ENCODE data around the gene ANKRD23. TPM values are rescaled to one million over a fixed set of nuclear protein-coding genes. Genes with fewer than 3 reads are reported as not detected.

The ANKRD23 gene
- total and polyA plus RNA-seq, 2 of the 8 experiments (the other 6 are each of a cell fraction or from before 2014, with no cell fraction given) = 3.4 to 3.5 TPM

DNA sequence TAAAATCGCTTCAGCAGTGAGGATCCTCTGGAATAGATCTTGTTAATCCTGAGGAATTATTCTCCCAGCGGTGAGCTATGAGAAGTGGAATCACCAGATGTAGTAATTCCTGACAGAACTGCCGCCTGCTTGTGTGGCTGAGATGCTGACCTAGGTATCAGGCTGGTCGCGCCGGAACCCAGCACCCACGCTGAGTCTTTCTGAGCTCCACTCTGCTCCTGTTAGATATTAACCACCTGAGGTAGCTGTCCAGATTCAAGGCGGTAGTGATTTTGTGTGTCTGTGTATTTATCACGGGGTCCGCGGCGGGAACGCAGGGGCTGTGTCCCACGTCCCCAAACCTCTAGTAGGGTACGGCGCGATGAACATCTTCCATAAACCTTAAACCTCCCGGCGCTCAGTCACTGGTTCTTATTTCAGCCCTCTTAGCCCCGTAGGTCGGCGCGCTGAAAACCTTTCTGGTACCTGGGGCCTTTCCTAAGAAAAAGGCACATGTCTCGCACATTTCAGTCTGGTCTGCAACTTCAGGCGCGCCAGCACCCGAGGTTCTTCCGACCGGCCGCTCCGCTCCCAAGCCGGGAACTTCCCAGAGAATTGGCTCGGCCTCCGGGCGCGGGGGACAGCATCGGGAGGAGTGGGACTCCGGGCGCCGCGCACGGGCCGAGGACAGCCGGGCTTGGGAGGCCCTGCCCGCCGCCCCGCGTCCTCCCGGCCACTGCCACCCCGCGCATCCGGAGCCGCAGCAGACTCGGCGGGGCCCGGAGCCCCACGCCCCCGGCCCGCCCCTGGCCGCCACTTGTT lies 28.3 kb downstream of the ANKRD23 start:
- Histone ChIP-seq H2AK5ac (ENCODE audit: low read depth, low read length) (no peak overlapping the region), H4K5ac (ENCODE audit: insufficient read length, low read depth, low read length) (no peak overlapping the region), H3K27me3 (replicated peaks in 1 of 4; ENCODE audit: control insufficient read depth in 3 of 4, extremely low read depth in 1 of 4, insufficient read depth in 3 of 4, low read length in 3 of 4) (no peaks in the 10 kb centered on the region; a peak in 1 of 7 replicates), H4K8ac (ENCODE audit: extremely low read depth, insufficient read depth, low read length) (peak overlapping the region; percentile 31; the same call in 1 of the 2 replicates), H3K23ac (ENCODE audit: insufficient read length) (no peak overlapping the region), H3K4me3 (ENCODE audit: extremely low read depth in 1 of 4, insufficient read depth in 2 of 4, low read depth in 3 of 4, low read length in 4 of 4) (peak overlapping the region; percentile 65 to 89 (median 71)), H2AFZ (ENCODE audit: low read length) (peak overlapping the region; percentile 60), H3K56ac (replicated peaks; ENCODE audit: insufficient read length, low read depth, low read length) (peak overlapping the region; percentile 10), H3K36me3 (ENCODE audit: control insufficient read depth in 2 of 4, insufficient read depth in 4 of 4, low read length in 3 of 4) (peaks cover 0 to 10% (median 0%) of the 10 kb centered on the region in 4 experiments; a peak in 2 of 8 replicates), H2BK12ac (ENCODE audit: low read depth, low read length) (no peak overlapping the region), H3K4ac (replicated peaks; ENCODE audit: insufficient read length, low read depth, low read length) (no peak overlapping the region), H3K14ac (ENCODE audit: insufficient read length) (no peak overlapping the region), H3K9ac (replicated peaks in 1 of 4; ENCODE audit: extremely low read depth in 1 of 4, low read depth in 3 of 4, low read length in 3 of 4) (peak overlapping the region in 1 of 4 experiments; percentile 22; a peak in 1 of 7 replicates), H4K91ac (replicated peaks; ENCODE audit: insufficient read length, low read length) (no peak overlapping the region), H3K27ac (ENCODE audit: low read depth, low read length) (no peak overlapping the region), H2BK15ac (ENCODE audit: low read length) (no peak overlapping the region), H3K18ac (ENCODE audit: extremely low read depth, low read length) (no peak overlapping the region; the same call in 1 of the 2 replicates), H2BK20ac (ENCODE audit: low read length) (no peak overlapping the region), H3K79me2 (ENCODE audit: control insufficient read depth in 1 of 2, insufficient read depth in 2 of 2, low read length in 2 of 2) (peaks cover 3 to 35% of the 10 kb centered on the region in 2 experiments; a peak in 3 of 4 replicates), H3K4me2 (ENCODE audit: insufficient read depth in 1 of 2, low read depth in 2 of 2, low read length in 2 of 2) (peak overlapping the region; percentile 92 to 98), H3K4me1 (replicated peaks in 1 of 4; ENCODE audit: control insufficient read depth in 3 of 4, insufficient read depth in 4 of 4, low read length in 3 of 4) (peaks cover 0 to 20% (median 16%) of the 10 kb centered on the region in 4 experiments; a peak in 6 of 7 replicates), H3K23me2 (ENCODE audit: low read depth, low read length) (peaks cover 17% of the 10 kb centered on the region), H3K9me3 (ENCODE audit: insufficient read depth in 2 of 2, low read depth in 1 of 2, low read length in 1 of 2) (no peaks in the 10 kb centered on the region), H3K79me1 (ENCODE audit: low read depth, low read length) (peaks cover 28% of the 10 kb centered on the region), H2BK120ac (replicated peaks; ENCODE audit: low read depth, low read length) (no peak overlapping the region), H2BK5ac (ENCODE audit: low read depth, low read length) (no peak overlapping the region), H4K20me1 (replicated peaks in 1 of 2; ENCODE audit: control insufficient read depth in 1 of 2, insufficient read depth in 2 of 2, low read length in 2 of 2) (peaks cover 13 to 23% of the 10 kb centered on the region in 2 experiments)
- ChIA-PET CTCF (ENCODE audit: partially characterized antibody) (interaction anchor here (0.5 to 5.3 kb wide), 7 partner anchors 11 to 159 kb away, joined by 3 to 30 read pairs (median 4); partner anchors contain the start of gene CNNM4), POLR2A (ENCODE audit: partially characterized antibody) (interaction anchor here (0.8 to 1.7 kb wide), 8 partner anchors 8 to 58 kb away, joined by 3 to 11 read pairs (median 4); partner anchors contain the start of genes ANKRD39 and CNNM4)
- FAIRE-seq (no peak), DNase-seq (ENCODE audit: low read depth in 1 of 2, low spot score in 2 of 2) (no peak)
- 5% methylated on average over 32 of the region's 60 CpGs; no CpG with 5 or more reads in 1 of the 2 experiments for WGBS, 2 experiments (ENCODE audit: extremely low coverage in 1 of 2, insufficient coverage in 1 of 2, insufficient read length in 1 of 2, insufficient replicate concordance in 2 of 2, low coverage in 1 of 2, low lambda C conversion rate in 2 of 2, missing lambda C conversion rate in 1 of 2)
- TF ChIP-seq RBBP5 (IDR thresholded peaks at IDR 0.05; ENCODE audit: borderline replicate concordance, low read depth, low read length) = peak; percentile 0; the same call in 1 of the 2 replicates
- TF ChIP-seq SIX5 (IDR thresholded peaks at IDR 0.05; ENCODE audit: low read depth, low read length) = no peak
- no peak for TF ChIP-seq YY1 (IDR thresholded peaks at IDR 0.05; ENCODE audit: low read depth, low read length)
- peak; percentile 57 for TF ChIP-seq SAP30 (IDR thresholded peaks at IDR 0.05; ENCODE audit: insufficient read depth, insufficient replicate concordance, low read length)
- TF ChIP-seq E2F6 (IDR thresholded peaks at IDR 0.05) = peak; percentile 82
- TF ChIP-seq KDM4A (IDR thresholded peaks at IDR 0.05; ENCODE audit: low read depth, low read length, severe bottlenecking) = peak; percentile 45
- TF ChIP-seq, protein P1, sequence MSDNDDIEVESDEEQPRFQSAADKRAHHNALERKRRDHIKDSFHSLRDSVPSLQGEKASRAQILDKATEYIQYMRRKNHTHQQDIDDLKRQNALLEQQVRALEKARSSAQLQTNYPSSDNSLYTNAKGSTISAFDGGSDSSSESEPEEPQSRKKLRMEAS (IDR thresholded peaks at IDR 0.05) = peak; percentile 79
- TF ChIP-seq POLR2AphosphoS5 (IDR thresholded peaks at IDR 0.05; ENCODE audit: low read depth, low read length) = 0 out of 2 replicates have a peak, but pooled peaks have one; percentile 3
- TF ChIP-seq POLR2A (IDR thresholded peaks at IDR 0.05; ENCODE audit: control extremely low read depth in 1 of 2, low read depth in 2 of 2, low read length in 2 of 2) = 0 out of 3 replicates have a peak, but pooled peaks of 1 of the 2 experiments have one; percentile 9
- TF ChIP-seq RXRA (IDR thresholded peaks at IDR 0.05; ENCODE audit: insufficient read depth, low read depth, low read length) = no peak

Measured in H1 (cell line).